Neutrophil (primary cell): ENCODE results near the gene C1GALT1C1L.

Experiments
- H3K27ac ChIP-seq: fragments of 200-600 bp; sonication (generic); 2 replicates; pipeline ENCODE4 v1.5.1; 2016; ENCODE audit warnings: mild to moderate bottlenecking, moderate library complexity
- H3K27me3 ChIP-seq: fragments of 200-600 bp; sonication (generic); 2 replicates; pipeline ENCODE4 v1.6.0; 2016; ENCODE audit warnings: mild to moderate bottlenecking
- H3K36me3 ChIP-seq: fragments of 200-600 bp; sonication (generic); 2 replicates; pipeline ENCODE4 v1.5.1; 2017
- H3K4me1 ChIP-seq, 2 experiments: fragments of 200-600 bp in 1 of 2; sonication (generic) in 1 of 2; 1 replicate in 1 of 2; 2 replicates in 1 of 2; pipeline versions ENCODE4 v1.5.1 to v1.6.1; 2013 to 2016; ENCODE audit warnings: low read depth in 1 of 2, low read length in 1 of 2, mild to moderate bottlenecking in 1 of 2, moderate library complexity in 1 of 2; ENCODE audit not compliant: control insufficient read depth in 1 of 2, insufficient read depth in 1 of 2
- H3K4me3 ChIP-seq, 2 experiments: fragments of 200-600 bp in 1 of 2; sonication (generic) in 1 of 2; 1 replicate in 1 of 2; 2 replicates in 1 of 2; pipeline ENCODE4 v1.5.1; 2013 to 2016; ENCODE audit warnings: low read depth in 1 of 2, low read length in 1 of 2, mild to moderate bottlenecking in 1 of 2, moderate library complexity in 1 of 2
- H3K9me3 ChIP-seq: fragments of 200-600 bp; sonication (generic); 2 replicates; pipeline ENCODE4 v1.5.1; 2016
- CTCF ChIP-seq: fragments of 200-600 bp; sonication (generic); IDR thresholded peaks from 2 replicates; pipeline ENCODE4 v1.5.1; 2016; ENCODE audit warnings: antibody characterized with exemption

The C1GALT1C1L gene

GRCh38 chr2:43715300-43716098, 39.3 kb upstream of the C1GALT1C1L start:
- no peak overlapping the region for H3K4me3 ChIP-seq
- no peaks in the 10 kb centered on the region for H3K36me3 ChIP-seq
- H3K4me1 ChIP-seq: no peaks in the 10 kb centered on the region
- no peak for TF ChIP-seq CTCF
- H3K27me3 ChIP-seq: peaks cover 38% of the 10 kb centered on the region
- H3K27ac ChIP-seq: no peak overlapping the region
- H3K9me3 ChIP-seq: no peaks in the 10 kb centered on the region

- TF ChIP-seq CTCF: no peak
These were observed 37.9 kb upstream of the C1GALT1C1L start for GRCh38 chr2:43714164-43714563.

GRCh38 chr2:43710866-43711265, 34.6 kb upstream of the C1GALT1C1L start:
- no peaks in the 10 kb centered on the region for H3K9me3 ChIP-seq
- TF ChIP-seq CTCF: no peak
- H3K4me1 ChIP-seq: no peaks in the 10 kb centered on the region
- peaks cover 57% of the 10 kb centered on the region for H3K27me3 ChIP-seq
- no peaks in the 10 kb centered on the region for H3K36me3 ChIP-seq
- H3K4me3 ChIP-seq: no peak overlapping the region
- H3K27ac ChIP-seq: no peak overlapping the region

More at GRCh38 chr2:43714164-43714563, 37.9 kb upstream of the C1GALT1C1L start:
- Histone ChIP-seq H3K9me3 (no peaks in the 10 kb centered on the region), H3K4me1 (no peaks in the 10 kb centered on the region), H3K4me3 (no peak overlapping the region), H3K27ac (no peak overlapping the region), H3K36me3 (no peaks in the 10 kb centered on the region), H3K27me3 (peaks cover 39% of the 10 kb centered on the region)

- no peak overlapping the region for H3K4me3 ChIP-seq
- no peaks in the 10 kb centered on the region for H3K4me1 ChIP-seq
- no peaks in the 10 kb centered on the region for H3K36me3 ChIP-seq
- peaks cover 49% of the 10 kb centered on the region for H3K27me3 ChIP-seq
- no peak overlapping the region for H3K27ac ChIP-seq
- H3K9me3 ChIP-seq: no peaks in the 10 kb centered on the region
- TF ChIP-seq CTCF: no peak
These were observed 32.7 kb upstream of the C1GALT1C1L start for GRCh38 chr2:43708891-43709290.

GRCh38 chr2:43708178-43708577, 31.9 kb upstream of the C1GALT1C1L start:
- Histone ChIP-seq H3K27me3 (peaks cover 43% of the 10 kb centered on the region), H3K4me1 (no peaks in the 10 kb centered on the region), H3K4me3 (no peak overlapping the region), H3K9me3 (no peaks in the 10 kb centered on the region), H3K36me3 (no peaks in the 10 kb centered on the region), H3K27ac (no peak overlapping the region)
- no peak for TF ChIP-seq CTCF
